HG02623 (cell line): ENCODE results near the gene APPL2.

ENCODE experiments used
- ATAC-seq: cut with Tn5 transposase; IDR thresholded peaks from one replicate; pipeline ENCODE4 v1.9.1; 2021; ENCODE audit warnings: moderate library complexity; ENCODE audit not compliant: unreplicated experiment

The APPL2 gene

DNA sequence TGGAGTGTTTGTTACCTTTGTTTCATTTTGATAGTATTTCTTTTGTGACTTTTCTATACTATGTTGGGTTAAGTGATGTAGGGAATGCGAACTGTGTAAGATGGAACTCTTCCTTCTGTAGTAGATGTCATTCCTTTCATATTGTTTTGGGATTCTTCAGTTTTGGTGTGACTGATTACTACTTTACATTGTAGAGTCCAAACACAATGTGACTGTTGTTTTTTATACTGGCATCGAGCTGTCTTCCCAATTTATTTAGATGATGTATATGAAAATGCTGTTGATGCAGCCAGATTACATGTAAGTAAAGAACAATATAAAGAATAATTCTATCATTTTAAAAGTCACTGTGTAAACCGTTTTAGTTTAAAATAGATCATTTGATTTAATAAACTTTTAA lies 93.7 kb downstream of the APPL2 start:
- no peak for ATAC-seq

DNA sequence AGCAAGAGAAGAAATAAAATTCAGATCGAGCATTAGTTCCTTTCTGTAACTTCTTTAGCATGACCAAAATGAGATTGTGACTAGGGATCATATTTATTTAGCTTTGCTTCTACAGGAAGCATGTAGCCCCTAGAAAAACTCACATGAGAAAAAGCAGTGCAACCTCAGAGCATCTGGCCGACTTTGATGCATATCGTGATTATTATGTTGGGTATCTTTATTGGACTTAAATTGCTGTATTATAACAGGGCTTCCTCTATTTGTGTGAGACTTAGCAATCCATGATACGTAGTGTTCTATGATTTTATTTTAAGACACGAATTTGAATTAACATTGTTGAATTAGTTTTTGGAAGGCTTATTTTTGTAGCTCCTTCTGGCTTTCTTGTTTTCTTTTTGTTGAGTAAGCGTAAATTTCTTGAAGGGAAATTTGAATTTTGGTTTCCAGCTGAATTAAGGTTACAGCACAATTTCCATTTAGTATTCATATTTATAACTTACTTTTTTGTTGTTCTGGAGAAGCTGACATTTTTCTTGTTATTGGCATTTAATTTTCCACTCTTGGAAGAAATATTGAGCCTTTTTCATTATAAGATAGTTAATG lies 94.6 kb downstream of the APPL2 start:
- no peak for ATAC-seq

DNA sequence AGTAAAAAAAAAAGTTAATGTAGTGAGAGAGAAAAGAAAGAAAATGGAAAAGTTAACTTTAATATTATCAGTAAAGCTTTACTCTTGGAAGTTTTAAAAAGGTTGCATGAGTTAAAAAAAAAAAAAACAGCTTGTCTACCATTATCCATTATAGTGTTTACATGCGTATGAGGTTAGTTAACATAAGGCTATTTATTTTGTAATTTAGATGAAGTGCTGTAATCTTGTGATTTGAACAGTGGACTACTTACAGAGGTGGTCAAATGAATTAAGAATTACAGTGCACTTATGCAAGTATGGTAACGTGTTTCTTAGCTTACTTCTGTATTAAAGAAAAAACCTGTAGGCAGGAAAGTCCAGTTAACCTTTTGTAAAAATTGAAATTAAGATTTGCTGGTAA lies 97.7 kb downstream of the APPL2 start:
- ATAC-seq = no peak
